ENCODE data around the gene VLDLR.

Gene VLDLR

DNA sequence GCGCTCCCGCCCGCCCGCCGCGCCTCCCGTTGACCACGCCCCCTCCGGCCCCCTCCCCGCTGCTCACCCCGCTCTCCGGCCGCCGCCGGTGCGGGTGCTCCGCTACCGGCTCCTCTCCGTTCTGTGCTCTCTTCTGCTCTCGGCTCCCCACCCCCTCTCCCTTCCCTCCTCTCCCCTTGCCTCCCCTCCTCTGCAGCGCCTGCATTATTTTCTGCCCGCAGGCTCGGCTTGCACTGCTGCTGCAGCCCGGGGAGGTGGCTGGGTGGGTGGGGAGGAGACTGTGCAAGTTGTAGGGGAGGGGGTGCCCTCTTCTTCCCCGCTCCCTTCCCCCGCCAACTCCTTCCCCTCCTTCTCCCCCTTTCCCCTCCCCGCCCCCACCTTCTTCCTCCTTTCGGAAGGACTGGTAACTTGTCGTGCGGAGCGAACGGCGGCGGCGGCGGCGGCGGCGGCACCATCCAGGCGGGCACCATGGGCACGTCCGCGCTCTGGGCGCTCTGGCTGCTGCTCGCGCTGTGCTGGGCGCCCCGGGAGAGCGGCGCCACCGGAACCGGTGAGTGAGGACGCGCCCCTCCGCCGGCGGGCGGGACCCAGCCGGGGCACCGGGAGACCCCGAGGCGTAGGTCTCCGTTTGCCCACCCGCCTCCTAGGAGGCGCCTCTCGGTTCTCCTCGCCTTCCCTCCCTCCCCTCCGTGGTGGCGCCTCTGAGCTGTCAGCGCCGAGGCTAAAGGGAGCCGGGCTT lies at the start of gene VLDLR:
Gene VLDLR, plus strand, starts transcription at position 66 of the 739 bp plus-strand sequence. Its CDS starts 403 bp downstream, at position 469.
- DNase-seq = peak in 1 of 2 donors; percentile 31

GRCh38 chr9:2574203-2574602 lies 47.4 kb upstream of the VLDLR start:
- no peak for DNase-seq

- no peak for DNase-seq
These were observed 45.0 kb upstream of the VLDLR start for GRCh38 chr9:2576631-2577030.

GRCh38 chr9:2583308-2584013 lies 38.1 kb upstream of the VLDLR start:
- no peak for DNase-seq

DNA sequence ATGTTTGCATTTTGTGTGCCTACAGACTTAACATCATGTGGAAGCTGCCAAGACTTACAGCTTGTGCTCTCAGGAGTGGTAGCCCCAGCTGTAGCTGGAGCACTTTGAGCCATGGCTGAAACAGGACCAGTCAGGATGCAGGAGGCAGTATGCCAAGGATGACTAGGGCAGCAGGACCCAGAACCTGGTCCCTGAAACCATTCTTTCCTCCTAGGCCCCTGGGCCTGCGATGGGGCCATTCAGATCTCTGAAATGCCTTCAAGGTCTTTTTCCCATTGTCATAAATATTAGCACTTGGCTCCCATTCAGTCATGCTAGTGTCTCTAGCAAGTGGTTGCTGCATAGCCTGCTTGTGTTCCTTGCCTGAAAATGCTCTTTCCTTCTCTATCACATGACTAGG lies 29.6 kb upstream of the VLDLR start:
- DNase-seq = no peak

- DNase-seq = no peak
These were observed 27.8 kb upstream of the VLDLR start for GRCh38 chr9:2593744-2594143.

DNA sequence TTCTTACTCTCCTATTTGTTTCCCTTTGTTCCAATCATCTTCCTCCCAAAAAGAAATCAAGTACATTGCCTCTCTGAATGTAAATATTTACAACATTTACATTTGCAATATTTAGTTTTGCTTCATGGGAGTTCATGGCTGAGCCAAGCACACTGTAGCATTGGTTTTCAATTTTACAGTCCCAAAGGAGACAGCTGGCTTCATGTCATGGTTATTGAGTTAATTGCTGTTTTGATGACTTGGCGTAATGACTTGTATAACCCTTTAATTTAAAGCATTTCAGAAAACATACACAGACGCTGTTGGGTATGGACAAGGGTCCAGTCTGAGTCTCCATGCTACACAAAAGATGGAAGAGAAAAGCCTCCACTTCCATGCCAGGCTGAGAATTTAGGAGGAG lies 25.6 kb upstream of the VLDLR start:
- no peak for DNase-seq

GRCh38 chr9:2597483-2597882 lies 24.1 kb upstream of the VLDLR start:
- no peak for DNase-seq

DNA sequence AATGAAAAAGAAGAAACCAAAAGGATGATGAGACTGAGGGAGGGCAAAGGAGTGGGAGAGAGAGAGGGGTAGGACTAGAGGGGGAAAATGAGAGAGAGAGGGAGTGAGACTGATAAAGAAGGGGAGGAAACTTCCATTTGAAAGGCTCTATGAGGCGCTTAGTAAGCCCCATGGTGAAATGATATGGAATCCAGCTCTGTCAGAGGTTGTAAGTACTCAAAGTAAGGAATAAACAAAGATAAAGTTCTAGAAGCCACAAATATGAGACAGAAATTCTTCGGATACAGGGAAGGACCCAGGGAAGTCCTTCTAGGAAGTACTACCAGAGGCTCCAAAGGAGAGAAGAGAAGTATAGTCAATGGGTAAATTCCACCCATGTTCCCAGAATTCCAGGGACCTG lies 21.7 kb upstream of the VLDLR start:
- DNase-seq = no peak

- no peak for DNase-seq
These were observed 21.3 kb upstream of the VLDLR start for GRCh38 chr9:2600307-2600706.

GRCh38 chr9:2601785-2602378 lies 19.7 kb upstream of the VLDLR start:
- no peak for DNase-seq

DNA sequence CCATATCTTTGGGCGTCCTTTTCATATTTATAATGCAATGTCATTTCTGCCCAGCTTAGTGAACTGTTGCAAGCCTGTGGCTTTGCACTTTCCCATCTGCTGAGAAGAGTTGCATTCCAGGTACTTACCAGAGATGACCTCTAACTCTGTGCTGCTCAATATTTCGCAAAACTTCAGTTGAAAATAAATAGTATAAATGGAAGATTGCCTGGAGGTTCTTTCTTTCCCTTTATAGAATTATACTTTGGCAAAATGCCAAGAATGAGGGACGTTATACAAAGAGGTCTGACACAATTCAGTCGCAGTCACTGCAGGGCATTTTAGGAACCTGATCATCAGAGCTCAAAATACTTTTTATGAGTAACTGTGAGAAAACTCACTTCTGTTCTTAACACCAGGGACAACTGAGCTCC lies 18.9 kb upstream of the VLDLR start:
- no peak for DNase-seq

- DNase-seq = no peak
These were observed 18.0 kb upstream of the VLDLR start for GRCh38 chr9:2603621-2604020.

DNA sequence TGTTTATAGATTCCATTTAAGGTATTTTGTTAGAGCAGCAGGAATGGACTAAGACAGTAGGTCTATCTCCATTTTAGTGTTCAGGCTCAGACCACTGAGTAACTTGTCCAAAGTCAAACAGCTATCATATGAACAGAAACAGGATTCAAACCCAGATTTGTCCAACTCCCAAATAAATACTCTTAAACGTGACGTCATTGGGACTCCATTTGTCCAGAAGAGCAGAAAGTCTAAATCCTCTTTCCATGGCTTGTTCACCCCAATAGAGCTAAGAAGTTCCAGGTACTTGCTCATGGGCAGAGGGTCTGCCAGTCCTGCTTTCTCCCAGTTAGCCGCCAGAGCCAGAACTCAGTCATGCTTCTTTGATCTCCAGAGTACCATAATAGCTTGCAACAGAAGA lies 16.3 kb upstream of the VLDLR start:
- DNase-seq = no peak

- no peak for DNase-seq
These were observed 13.3 kb upstream of the VLDLR start for GRCh38 chr9:2608276-2608675.

DNA sequence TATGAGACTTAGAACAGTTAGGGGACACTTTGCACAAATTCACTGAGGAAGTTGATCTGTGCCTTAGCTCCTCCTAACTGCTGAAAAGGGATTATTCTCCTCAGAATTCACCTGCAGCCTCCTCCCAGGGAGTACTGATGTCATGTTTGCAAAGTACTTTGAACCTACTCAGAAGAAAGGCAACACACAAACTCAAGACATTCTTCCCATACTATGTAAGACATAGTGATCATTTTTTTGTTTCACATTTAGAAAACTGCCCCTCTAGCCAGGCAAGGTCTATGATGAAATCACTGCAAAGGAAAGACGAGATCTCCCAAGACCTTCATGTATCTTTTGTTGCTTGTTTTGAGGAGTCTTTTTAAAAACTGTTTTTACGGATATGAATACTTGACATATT lies 10.6 kb upstream of the VLDLR start:
- DNase-seq = no peak

DNA sequence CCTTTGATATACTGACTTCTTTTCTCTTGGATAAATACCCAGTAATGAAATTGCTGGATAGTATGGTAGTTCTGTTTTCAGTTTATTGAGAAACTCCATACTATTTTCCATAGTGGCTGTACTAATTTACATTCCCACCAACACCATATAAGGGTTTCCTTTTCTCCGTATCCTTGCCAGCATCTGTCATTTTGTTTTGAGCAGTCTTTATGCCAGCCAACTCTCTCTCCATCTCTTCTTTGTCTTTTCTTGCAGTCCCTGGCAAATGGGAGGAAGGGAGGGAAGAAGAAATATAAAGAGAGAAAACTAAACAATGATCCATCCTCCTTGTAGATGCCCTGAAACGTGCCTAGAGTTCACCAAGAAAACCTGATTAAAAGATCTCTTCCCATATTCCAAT lies 9.6 kb upstream of the VLDLR start:
- no peak for DNase-seq

- DNase-seq = no peak
These were observed 7.8 kb upstream of the VLDLR start for GRCh38 chr9:2613730-2614271.

DNA sequence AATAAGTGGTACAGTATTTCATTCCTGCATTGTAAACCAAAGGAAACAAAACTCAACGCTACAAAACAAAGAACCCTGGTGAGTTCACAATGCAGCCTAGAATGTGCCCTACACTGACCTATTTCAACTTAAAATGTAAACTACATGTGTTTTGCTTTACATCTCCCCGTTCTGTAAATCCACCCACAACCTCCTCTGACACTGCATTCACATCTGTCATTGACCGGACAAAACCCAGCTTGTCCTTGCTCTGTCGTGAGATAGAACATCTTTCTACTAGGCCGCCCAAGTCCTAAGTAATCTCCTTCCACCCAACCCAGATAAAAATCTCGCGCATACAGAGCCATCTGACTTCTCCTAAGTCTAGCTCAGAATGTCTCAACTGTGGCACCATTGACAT lies 6.1 kb upstream of the VLDLR start:
- no peak for DNase-seq

GRCh38 chr9:2616692-2617377 lies 4.8 kb upstream of the VLDLR start:
- no peak for DNase-seq

DNA sequence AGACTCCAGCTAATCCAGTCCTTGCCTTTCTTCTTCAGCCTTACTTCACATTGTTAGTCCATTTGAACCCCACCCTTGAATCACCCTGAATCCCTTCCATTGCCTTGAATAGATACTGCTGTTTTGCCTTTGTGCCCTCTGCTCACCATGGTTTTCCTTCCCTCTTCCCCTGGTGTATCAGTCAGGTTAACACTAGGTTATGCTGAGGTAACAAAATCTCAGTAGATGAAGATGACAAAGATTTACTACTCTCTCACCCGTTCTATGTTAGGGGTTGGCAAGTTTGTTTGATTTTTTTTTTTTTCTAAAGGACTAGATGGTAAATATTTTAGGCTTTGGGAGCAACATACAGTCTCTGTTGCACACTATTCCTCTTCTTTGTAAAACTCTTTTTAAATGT lies 3.3 kb upstream of the VLDLR start:
- DNase-seq = no peak

DNA sequence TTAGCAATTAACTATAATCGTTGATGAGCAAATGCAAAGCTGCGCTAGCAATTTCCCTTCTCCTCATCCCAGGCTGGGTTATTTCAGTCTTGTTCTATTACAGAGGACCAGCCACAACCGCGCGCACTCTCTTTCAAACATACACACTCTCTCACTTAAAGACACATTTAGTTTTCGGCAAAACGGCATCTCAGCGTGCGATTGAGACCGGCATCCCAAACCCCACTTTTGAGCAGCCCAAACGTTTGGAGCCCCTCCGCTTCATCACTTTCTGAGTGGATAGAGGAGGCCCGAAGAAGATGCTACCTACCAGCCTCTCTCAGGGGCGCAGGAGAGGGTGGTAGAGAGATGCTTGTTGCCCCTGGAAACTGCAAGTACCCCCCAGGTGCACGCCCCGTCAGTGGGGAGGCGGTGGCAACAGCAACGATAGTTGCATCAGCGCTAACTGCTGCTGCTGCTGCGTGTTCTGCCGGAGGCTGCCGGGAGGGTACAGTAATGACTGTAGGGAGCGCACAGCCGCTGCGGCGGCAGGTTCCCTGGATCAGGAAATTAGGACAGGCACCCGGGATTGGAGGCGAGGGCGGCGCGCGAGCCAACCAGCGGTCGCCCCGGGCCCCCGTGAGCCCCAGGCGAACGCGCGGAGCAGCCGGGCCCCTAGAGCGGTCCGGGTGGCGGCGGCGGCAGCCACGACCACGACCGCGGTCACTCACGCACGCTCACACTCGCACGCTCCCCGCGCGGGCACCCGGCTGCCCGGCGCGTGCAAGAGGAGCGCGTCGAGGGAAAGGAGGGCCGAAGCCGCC lies 467 bp upstream of the VLDLR start:
- no peak for DNase-seq
